ENCODE measurements around the gene PRKACB.

- no peak for TF ChIP-seq CTCF (optimal IDR thresholded peaks at IDR 0.05 in 1 of 3, IDR thresholded peaks at IDR 0.05 in 1 of 3, conservative IDR thresholded peaks at IDR 0.05 in 1 of 3; ENCODE audit: extremely low read depth in 1 of 3, insufficient read depth in 2 of 3, low read length in 3 of 3)
- no peak for TF ChIP-seq EZH2 (IDR thresholded peaks at IDR 0.05; ENCODE audit: low read length)
These were observed 73.2 kb downstream of the PRKACB start for GRCh38 chr1:84217239-84217638.
